ENCODE data around the gene PACRG.

The PACRG gene

DNA sequence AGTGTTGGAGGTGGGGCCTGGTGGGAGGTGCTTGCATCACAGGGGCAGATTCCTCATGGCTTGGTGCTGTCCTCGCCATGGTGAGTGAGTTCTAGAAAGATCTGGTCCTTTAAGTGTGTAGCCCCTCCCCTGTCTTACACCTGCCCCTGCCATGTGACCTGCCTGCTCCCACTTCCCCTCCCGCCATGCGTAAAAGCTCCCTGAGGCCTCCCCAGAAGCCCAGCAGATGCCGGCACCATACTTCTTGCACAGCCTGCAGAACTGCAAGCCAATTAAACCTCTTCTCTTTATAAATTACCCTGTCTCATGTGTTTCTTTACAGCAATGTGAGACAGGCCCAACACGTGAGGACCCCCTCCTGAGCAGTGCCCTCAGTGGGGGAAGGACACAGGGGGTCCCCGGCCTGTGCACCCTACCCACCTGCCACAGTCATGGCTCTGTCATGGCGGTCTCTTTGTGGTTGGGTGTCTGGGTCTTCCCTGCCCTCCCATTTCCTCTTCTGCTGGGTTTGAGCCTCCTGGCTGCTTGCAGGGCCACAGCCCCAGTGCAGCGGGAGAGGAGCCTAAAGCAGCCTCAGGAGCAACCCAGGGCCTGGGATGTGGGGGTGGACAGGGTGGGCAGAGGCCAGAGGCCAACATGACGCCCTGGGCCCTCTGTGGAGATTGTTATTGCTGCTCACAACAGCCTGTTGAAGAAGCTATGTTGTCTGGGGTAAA lies 599.5 kb downstream of the PACRG start:
- no peak for DNase-seq

DNA sequence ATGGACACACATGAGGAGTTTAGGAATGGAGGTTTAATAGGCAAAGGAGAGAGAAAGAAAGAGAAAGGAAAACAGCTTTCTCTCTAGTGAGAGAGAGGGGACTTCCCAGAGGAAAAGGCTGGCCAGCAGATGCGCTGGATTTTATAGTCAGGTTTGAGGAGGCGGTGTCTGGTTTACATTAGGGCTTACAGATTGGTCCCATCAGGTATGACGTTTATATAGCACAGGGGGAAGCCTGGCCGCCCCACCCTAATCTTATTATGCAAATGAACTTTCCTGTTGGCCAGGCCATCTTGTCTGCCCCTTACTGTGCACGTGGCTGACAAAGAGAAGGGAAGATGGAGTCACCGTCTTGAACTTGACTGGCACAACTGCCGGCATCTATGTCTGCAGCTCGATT lies 600.1 kb downstream of the PACRG start:
- no peak for DNase-seq

DNA sequence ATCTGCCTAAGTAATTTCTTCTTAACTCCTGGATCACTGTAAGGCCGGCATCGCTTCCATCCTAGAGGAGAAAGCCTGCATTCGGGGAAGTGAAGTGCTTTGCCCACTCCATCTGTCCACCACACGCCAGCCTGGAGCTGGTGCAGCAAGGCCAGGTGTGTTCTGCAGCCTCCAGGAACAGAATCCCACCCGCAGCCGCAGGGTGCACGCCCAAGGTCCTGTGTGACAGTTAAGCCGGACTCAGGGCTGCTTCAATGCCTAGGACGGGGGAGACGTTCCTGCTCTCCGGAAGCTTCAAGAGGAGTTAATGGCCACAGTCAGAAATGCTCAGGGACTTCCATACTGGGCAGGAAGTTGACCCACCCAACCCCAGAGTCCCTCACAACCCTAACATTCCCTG lies 600.6 kb downstream of the PACRG start:
- DNase-seq, result no peak

DNA sequence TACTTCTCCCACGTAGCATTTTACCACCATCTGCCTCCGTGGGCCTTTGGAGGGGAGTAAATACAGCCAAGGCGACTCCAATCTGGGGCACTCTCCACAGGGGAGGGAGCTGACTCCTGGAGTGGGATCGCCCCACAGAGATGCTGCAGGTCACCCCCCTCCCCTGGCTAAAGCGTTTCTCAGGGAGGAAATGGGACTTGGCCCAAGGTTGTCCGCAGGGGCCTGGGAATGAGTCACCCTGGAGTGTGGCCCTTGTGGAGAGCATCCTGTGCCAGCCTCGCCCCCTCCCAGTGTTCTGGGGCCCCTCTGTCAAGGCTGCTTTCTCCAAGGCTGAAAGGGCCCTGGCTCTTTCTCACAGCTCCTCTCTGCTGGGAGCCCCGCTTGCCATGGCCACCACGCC lies 602.2 kb downstream of the PACRG start:
- peak in 25 of 56 donors; percentile 26 to 72 (median 52) for DNase-seq

DNA sequence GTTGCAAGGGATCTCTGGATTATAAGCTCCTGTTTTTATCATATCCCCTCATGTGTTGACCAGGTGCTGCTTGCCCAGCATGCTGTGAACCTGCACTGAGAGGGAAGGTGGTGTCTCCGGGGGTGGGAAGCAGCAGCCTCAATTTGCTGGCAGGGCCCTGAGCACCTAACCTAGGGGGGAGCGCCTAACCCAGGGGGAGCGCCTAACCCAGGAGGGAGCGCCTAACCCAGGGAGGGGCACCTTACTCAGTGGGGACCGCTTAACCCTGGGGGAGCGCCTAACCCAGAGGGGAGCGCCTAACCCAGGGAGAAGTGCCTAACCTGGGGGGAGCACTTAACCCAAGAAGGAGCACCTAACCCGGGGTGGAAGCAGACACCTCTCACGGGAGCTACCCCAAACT lies 603.5 kb downstream of the PACRG start:
- DNase-seq, result no peak

DNA sequence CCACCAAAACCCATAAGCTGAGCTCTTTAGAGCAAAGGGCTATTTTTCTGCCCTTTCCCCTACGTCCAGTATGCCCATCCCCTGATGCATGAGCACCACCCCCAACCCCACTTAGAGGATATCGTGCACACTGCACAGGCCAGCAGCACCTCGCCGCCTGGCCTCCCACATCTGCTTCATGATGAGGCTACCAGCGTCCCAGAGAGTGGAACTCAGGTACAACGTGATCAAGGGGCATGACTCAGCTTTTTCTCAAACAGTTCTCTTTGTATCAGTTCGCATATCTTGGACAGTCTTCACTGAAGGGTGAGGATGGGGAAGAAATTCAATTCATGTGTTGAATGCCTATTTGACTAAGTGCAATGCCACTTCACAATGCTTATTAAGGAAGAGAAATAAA lies 604.8 kb downstream of the PACRG start:
- DNase-seq, result no peak

DNA sequence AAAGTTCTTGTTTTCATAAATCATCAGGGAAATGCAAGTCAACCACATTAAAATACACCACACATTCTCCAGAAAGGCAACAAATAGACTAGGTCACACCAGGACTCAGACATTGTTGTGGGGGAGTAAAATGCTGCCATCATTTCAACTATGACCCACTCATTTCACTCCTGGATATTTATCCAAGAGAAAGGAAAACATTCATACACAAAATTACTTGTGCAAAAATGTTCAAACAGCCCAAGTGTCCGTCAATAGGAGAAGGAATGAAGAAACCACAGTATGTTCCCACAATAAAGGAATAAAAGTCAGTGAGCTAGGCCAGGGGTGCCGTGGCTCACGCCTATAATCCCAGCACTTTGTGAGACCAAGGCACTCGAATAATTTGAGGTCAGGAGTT lies 605.3 kb downstream of the PACRG start:
- DNase-seq, result no peak

DNA sequence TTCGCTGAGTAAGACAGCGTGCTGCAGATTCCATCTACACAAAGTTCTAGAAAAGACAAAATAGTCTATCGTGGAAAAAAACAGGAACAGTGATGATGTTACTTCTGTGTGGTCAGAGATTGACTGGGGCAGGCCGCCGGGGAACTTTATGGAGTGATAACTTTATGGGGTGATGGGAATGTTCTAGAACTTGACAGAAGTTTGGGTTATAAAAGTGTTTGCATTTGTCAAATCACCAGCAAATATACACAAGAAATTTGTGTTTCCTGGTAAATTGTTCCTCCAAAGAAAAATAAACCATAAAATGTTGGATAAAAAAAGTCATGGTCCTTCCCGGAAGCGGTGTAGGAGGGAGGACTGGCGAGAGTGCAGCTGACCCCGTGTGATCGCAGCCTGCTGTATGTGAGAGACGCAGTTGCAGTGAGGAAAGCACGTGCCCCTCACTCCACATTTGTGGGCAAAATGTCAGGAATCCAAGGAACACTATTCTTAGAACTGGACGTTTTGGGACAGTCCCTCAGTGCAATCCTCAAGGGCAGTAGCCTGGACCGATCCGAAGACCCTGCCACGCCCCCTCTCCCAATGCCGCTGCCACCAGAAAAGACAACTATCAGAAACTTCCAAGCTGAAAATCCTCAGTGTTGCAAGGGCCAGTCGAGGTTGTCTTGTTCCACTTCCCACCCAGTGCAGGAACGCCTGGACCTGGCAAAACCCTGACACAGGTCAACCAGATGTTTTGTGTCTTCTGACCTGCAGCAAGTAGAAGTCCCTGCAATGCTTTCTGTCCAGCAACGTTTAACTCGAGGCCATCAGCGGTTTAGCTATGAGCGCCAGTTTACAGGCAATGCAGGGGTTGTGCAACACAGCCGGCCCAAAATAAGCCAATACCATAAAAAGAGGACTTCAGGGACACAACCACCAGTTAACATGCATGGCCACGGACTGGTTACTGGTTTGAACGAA lies 606.2 kb downstream of the PACRG start:
- DNase-seq, result no peak

DNA sequence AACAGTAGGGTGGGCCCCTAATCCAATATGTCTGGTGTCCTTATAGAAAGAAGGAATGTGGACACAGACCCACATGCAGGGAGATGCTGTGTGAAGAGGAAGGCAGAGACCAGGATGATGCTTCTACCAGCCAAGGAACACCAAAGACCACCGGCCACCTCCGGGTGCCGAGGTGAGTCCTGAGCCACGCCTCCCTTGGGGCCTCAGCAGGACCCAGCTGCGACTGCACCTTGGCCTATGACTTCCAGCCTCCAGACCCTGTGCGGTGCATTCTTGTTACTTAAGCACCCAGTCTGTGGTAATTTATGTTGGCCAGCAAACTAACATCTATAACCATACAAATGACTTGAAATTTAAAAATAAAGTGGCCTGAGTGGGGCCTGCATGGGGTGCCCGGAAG lies 607.3 kb downstream of the PACRG start:
- DNase-seq, result no peak

DNA sequence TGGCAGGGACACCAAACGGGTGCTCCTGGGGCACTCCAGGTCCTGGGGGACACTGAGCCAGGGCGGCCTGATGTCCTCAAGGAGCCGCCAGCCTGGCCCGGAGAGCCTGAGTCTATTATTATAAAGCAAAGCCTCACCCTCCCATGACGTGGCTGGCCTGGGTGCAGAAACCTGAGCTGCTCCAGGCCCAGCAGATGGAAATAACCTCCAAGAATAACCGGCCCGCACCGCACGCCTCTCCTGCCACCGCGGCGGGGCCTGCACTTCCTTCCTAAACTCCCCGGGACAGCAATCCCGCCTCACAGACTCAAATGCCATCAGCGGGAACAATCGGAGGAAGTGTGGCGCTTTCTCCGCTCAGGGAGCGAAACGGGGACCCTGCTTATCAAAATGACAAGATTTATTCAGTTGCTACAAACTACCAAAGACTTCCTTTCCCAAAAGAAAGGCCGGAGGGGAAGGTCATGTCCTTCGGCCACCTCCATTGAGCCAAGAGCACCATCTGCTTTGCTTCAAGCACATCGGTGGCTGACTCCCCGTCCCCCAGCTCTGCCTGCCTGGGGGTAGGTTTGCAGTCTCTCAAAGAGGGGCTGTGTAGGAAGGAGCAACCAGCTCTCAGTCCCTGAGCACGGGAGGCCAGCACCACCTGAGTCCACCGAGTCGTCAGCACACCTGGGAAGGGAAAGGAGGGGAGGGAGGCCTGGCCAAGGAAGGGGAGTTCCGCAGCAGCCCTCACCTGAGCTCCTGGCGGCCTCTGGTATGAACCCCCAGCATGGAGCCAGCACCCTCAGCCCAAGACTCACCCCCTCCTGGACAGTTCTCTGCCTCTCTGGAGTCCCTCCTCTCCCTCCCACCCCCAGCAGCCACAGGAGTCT lies 608.1 kb downstream of the PACRG start:
- no peak for DNase-seq

DNA sequence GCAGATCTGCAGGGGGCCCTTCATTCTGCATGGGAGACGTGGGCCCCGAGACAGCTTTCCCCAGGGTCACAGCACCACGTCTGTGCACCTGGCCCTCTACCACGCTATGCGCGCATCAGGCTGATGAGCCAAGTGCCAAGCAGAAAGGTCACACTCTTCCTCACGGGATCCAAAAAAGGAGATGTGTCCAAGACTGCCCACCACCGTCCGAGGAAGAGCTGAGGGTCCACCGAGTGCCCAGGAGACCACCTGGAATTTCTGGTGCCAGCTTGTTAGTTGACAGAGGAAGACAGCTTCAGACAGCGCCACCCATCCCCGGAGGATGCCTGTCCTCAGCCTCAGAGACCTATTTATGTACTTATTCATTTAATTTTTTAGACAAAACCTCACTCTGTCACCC lies 609.2 kb downstream of the PACRG start:
- DNase-seq, result no peak

DNA sequence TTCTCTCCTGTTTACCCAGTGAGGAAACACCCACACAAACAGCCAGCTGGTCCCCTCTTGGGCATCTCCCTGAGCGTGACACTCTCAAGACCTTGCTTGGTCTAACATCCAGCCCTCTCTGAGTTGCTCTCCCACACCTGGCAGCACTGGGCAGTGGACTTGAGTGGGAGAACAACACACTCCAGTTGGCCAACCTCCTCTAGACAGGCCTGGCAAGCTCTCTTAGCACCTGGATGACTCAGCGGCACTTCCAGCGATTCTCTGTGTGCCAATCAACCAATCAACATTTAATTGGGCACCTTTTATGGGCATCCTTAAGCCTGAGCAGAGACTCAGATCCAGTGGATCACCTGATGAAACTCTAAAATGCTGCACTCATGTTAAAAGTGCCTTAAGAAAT lies 610.2 kb downstream of the PACRG start:
- DNase-seq, result no peak

DNA sequence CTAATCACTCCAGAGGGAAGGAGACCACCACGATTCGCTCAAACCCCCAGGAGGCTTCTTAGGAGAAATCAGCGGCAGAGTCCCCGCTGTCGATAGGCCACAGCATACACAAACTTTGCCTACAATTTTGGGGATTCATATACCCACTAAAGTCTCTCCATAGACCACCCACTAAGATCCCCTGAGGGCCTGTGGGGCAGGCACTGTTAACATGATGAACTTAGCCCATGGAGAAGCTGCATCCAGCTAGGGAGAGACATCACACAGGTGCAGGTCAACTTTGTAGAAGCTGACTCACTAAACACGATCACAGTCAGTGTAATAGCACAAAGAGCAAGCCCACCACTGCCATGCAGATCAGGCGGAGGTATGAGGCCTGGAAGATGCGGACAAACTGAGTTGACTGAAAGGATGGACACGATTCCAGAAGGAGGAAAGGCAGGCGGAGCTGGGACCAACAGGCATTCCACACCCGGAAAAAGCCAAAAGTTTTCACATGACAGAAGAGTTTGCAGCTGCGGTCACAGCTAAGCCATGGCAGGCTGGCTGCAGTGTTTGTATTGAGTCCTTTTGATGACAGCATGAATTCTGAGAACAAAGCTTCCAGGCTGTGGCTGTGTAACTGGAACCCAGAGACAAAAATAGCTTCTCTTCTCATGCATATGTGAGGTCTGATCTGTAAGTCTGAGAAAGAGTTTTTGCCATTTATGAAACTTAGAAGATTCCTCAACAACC lies 611.1 kb downstream of the PACRG start:
- DNase-seq, result peak in 52 of 56 donors; percentile 14 to 95 (median 70)

DNA sequence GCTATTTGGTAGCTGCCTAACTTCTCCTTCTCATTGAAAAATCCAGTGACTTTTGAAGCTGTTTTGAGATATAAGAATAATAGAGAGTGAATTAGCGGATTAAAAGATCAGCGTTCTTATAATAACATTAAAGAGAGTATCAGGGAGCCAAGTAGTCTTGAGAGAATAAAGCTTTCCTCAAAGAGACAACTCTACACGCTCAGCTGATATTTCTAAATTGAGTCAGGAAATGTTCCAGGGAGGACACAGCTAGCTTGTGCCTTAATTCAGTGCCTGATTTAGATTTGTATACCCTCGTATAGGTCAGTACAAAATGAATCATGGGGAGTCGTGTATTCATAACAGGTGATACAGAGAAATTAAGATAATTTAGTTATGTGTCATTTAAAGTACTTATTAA lies 611.7 kb downstream of the PACRG start:
- no peak for DNase-seq

DNA sequence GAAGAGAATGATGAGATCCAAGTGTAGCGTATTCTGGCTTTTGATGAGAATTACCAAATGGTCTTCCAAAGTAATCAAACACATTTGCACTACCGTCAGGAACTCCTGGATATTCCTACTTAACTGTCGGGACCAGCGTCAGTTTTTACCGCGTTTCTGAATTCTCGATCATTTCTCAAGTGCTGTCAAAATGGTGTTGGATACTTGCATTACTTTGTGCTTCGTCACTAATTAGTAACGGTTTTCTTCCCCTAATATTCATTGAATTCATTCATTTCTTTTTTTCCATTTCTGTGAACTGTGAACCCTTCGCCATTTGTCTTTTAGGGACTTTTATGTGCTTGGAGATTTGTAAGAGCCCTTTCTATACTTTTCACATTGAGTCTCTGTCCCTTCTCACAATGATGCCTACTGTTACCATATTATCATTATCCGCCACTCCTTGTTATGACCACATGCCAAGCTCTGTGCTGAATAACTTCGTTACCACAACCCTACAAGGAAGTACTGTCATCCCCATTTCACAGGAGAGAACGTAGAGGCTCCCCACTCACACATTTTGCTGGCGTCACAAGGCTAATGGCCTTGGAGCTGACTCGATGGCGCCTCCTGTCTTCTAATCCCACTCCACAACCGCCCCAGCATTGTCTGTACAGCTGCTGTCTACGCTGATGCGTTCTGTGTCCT lies 612.6 kb downstream of the PACRG start:
- DNase-seq, result no peak

DNA sequence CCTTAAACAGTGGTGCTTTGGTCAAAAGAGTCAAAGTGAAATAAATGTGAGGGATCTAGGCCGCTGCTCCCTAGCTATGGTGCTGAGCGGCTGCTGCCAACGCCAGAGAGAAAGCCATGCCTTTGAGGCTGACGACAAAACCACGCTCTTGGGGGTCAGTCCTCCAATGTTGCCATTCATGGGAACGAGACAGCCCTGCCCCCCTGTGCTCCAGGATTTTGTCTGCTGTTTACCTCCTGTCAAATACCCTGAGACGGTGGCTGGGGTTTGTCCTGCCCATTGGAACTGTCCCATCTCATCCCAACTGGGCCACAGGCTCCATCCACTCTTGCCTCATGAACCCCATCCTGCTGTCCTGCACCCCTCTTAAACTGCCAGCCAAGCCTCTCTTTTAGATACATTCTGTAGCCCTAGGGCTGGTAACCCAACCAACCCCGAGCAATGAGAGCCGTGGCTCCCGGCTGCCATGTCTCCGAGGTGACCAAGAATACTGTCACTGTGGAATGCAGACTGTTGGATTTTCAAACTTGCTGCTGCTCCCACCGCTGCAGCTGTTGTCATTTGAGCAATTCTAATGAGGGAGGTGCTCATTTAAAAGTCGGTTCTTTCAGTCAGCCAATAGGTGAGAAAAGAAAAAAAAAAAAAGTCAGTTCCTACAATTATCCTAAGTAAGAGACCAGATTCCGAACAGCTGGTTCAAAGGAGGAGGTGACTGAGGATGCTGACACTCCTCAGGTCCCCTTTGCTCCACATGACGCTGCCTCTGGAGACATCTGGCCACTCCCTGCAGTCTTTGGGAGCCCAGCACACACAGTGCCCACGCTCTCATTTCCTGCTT lies 613.7 kb downstream of the PACRG start:
- peak in 1 of 56 donors; percentile 23 for DNase-seq

DNA sequence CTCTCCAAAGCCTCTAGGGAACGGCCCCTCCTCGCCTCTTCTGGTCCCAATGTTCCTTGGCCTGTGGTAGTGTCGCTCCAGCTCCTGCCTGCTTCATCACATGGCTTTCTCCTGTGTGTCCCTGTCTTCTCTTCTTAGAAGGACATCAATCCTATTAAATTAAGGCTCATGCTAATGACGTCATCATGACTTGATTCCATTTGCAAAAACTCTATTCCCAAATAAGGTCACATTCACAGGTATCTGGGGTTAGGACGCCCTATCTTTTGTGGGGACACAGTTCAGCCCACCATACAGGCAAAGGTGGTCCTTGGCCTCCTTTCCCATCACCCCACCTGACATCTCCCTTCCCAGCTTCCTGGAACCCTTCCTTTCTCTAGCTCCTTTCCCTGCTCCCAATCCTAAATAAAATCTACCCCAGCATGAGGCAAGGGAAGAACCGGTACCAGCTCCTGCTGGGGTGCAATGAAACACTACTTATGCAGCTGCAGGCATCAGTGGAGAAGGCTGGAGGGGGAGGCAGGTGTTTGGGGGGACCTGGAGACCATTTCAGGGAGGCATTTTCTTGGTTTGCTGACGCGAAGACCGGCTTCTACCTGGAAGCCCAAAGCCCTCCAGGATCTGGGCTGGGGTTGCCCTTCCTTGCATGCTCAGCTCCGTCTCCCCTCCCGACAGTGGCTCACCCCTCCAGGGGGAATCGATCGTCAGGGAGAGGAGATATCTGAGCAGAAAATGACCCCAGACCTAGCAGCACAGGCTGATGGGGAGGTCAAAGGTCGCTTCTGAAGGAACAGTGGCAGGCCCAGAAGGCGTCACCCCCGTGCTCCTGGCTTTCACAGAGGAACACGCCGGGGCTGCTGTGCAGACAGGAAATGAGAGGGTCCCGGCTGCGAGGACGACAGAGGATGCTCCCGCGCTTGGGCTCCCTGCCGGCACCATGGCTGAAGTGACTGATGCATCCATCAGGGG lies 615.1 kb downstream of the PACRG start:
- DNase-seq, result no peak

DNA sequence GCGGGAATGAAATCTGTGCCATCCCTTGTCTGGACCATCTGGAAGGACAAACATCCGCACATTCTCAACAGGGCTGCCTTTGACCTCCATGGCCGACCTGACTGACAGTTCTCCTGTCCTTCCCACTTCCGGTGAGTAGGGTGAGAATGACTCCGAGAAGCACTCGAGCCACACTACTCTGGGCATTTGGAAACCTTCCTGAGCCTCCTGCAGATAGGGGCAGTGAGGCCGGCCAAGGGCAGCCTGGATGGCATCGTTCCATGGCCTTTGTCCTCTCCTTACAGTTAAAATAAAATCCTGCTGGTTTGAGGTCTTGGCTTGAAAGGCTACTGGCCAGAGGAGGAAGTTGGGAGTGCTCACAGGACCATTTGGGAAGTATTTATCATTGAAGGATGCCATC lies 615.8 kb downstream of the PACRG start:
- DNase-seq, result no peak
